Aorta (tissue), 5 donors: Measurements from ENCODE around the gene GPR18. TPM values are rescaled to one million over a fixed set of nuclear protein-coding genes. Genes with fewer than 3 reads are reported as not detected.
"Not testable (repeated sequence)": the region's sequence is repeated elsewhere in the genome, so short reads cannot be mapped to it uniquely, and the experiment has no call there.

Source experiments
- ATAC-seq: fragments of 200-7000 bp; cut with Tn5 transposase; one replicate; pipeline ENCODE4 v1.9.1; 2022; ENCODE audit warnings: moderate library complexity; ENCODE audit not compliant: low FRiP score
- DNase-seq, 2 donors: peaks; one replicate each; pipeline ENCODE4 v3.0.0-alpha.2; 2020
- H3K27ac ChIP-seq, 2 donors: one replicate each; pipeline ENCODE4 v1.5.1; 2013; ENCODE audit warnings: low read length in 2 of 2, mild to moderate bottlenecking in 2 of 2, moderate library complexity in 2 of 2, control low read depth in 1 of 2, inconsistent platforms in 1 of 2, low read depth in 1 of 2
- H3K27me3 ChIP-seq, 2 donors: one replicate each; pipeline ENCODE4 v1.6.1; 2013; ENCODE audit warnings: control low read depth in 1 of 2, low read length in 1 of 2, mild to moderate bottlenecking in 1 of 2, moderate library complexity in 1 of 2; ENCODE audit not compliant: insufficient read depth in 2 of 2, control insufficient read depth in 1 of 2
- H3K36me3 ChIP-seq, 2 donors: one replicate each; pipeline ENCODE4 v1.6.1; 2013; ENCODE audit warnings: control low read depth in 1 of 2, low read length in 1 of 2, mild to moderate bottlenecking in 1 of 2; ENCODE audit not compliant: insufficient read depth in 2 of 2, control insufficient read depth in 1 of 2
- H3K4me1 ChIP-seq, 2 donors: one replicate each; pipeline ENCODE4 v1.6.1; 2013; ENCODE audit warnings: low read length in 2 of 2, control low read depth in 1 of 2, mild to moderate bottlenecking in 1 of 2, moderate library complexity in 1 of 2; ENCODE audit not compliant: insufficient read depth in 2 of 2, control insufficient read depth in 1 of 2
- H3K4me3 ChIP-seq, 2 donors: one replicate each; pipeline ENCODE4 v1.5.1; 2013; ENCODE audit warnings: low read length in 2 of 2, control low read depth in 1 of 2, mild to moderate bottlenecking in 1 of 2
- H3K9me3 ChIP-seq: one replicate; pipeline ENCODE4 v1.6.1; 2013; ENCODE audit warnings: mild to moderate bottlenecking, low read length; ENCODE audit not compliant: control insufficient read depth
- WGBS, 2 donors: extraction: QIAGEN DNeasy Blood & Tissue Kit; methylation state at CpG; one replicate each; pipeline ENCODE4 v1.1.7; 2013; 5-methylcytosine and 5-hydroxymethylcytosine counted together
- intact Hi-C, 2 donors: fragments of 100-400 bp; cut with DNase I; formaldehyde crosslinking; loops; one replicate each; pipeline versions ENCODE4 v1.14.2 to v1.15.0; 2022
- polyA plus RNA-seq, 2 donors: library from polyadenylated mRNA; stranded (reverse); fragments of 200-250 nt; gene quantifications; one replicate each; pipeline ENCODE4 v1.2.3, GENCODE V29; 2013
- total RNA-seq, 2 donors: library from RNA; stranded (reverse); fragmentation: NEBNext Ultra II Directional; extraction: Animal tissue kit (Norgen Biotek cat#: 25700); gene quantifications; one replicate each; pipeline ENCODE4 v1.2.1, GENCODE V29; 2021
- donor health status: healthy with polysubstance abuse.
- donor health status: Bipolar disorder and iron deficiency.
- donor health status: DM: no; HTN: no; CAD: no.
- donor health status: DM: no; HTN: no; CAD: no.
- donor health status: DM: yes; HTN: yes; CAD: no.

The GPR18 gene
- total and polyA plus RNA-seq, 4 donors = 0.24 to 1.5 (median 0.55) TPM; not detected in 1

DNA sequence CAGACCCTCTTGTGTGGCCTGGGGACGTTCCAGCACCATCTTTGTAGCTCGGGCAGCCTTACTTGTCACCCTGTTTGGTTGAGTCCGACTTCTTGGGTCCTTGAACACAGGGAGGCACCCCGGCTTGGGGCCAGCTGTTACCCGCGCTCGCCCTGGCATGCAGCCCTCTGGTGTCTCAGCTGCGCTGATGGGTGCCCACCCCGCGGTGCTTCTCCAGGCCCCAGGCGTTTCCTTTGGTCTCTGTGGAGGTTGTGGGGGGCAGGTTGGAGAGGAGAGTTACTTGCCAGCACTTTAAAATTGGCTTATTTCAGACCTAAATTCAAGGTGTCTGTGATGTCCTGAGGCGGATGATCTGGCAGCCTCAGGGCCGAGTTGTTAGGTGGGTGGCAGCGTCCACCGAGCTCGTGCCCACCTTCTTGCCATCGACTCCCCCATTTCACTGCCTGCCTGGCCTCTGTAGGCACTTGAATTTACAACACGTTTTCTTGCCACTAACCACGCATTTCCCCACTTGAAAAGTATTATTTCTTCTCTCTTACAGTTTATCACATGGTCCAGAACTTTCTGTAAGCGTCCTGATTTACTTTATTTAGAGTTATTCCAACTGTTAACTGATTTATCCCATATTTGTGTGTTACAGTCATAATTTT is 40.6 kb downstream of the GPR18 start:
- intact Hi-C loops = no loop called here

DNA sequence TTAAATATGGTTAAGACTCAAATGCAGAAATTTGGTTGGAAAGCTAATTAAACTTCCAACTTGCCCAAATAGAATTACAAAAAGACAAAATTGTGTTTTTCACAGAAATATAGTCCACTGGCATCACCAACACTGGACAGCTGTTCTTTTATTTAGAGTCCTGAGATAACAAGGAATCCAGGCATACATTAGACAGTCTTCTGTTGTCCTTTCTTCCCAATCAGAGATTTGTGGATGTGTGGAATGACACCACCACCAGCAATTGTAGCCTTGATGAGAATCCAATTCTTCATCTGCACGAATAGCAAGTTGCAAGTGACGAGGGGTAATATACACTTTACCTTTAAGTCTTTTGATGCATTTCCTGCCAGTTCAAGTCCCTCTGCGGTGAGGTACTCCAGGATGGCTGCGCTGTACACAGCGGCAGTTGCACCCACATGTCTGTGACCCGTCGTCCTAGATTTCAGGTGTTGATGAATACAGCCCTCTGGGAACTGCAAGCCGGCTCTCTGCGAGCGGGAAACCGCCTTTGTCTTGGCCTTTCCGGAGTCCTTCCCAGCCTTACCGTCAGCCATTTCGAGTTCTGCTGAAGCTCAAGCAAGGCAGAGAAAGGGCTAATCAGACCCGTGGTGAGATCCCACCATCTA is 42.9 kb downstream of the GPR18 start:
- ATAC-seq (no peak), DNase-seq (no peak)
- intact Hi-C loops = no loop called here
- H3K4me3 ChIP-seq = no peak overlapping the region
- WGBS, 2 donors = 84 to 92% methylated on average over 15 of the region's 15 CpGs
- no peaks in the 10 kb centered on the region for H3K9me3 ChIP-seq
- H3K27me3 ChIP-seq = no peaks in the 10 kb centered on the region
- H3K27ac ChIP-seq = no peak overlapping the region
- no peaks in the 10 kb centered on the region for H3K4me1 ChIP-seq
- no peaks in the 10 kb centered on the region for H3K36me3 ChIP-seq

More for the DNA sequence above, 40.6 kb downstream of the GPR18 start:
- Histone ChIP-seq H3K4me3 (no peak overlapping the region), H3K27ac (no peak overlapping the region), H3K27me3 (no peaks in the 10 kb centered on the region), H3K9me3 (no peaks in the 10 kb centered on the region), H3K4me1 (no peaks in the 10 kb centered on the region), H3K36me3 (peaks cover 0 to 2% of the 10 kb centered on the region in 2 donors)
- ATAC-seq = no peak
- DNase-seq = no peak
- 72 to 80% methylated on average over 20 of the region's 20 CpGs for WGBS, 2 donors

DNA sequence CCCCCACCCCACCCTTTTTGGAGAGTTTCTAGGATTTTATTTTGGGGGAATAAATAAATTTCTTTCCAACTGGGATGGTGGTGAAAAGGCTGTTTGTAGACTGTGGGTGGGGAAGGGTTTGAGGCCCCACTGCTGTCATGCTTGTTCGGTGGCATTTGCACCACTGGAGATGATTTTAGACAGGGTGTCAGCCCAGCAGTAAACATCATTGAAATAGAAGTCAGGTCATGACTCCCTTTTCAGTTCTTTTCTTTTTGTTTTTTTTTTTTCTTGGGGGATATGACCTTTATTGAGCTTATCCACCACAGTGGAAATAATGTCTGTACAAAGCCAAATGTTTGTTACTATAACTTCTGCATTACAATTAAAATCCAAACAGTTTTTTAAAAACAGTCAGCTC is 43.4 kb downstream of the GPR18 start:
- H3K27ac ChIP-seq = no peak overlapping the region
- 82 to 90% methylated on average over 1 of the region's 1 CpG for WGBS, 2 donors
- intact Hi-C loops = no loop called here

DNA sequence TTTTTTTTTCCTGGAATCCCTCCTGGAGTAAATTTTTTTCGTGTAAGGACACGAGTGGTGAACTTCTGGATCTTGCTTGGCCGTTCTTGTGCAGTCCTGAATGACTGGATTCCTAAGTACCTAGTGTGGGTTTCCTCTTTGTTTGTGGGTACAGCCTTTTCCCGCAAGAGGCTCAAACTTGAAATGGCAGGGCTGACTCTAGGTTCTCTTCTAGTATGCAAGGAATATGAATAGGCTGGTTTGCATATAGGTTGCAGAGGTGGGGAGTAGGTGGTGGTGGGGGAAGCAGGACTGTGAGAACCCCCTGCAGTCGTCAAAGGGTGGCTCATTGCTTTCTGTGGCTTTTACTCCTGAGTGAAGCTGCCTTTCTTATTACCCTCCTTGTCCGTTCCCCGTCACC is 43.9 kb downstream of the GPR18 start:
- Histone ChIP-seq H3K4me1 (no peaks in the 10 kb centered on the region), H3K4me3 (no peak overlapping the region), H3K27ac (no peak overlapping the region), H3K27me3 (no peaks in the 10 kb centered on the region), H3K36me3 (no peaks in the 10 kb centered on the region), H3K9me3 (no peaks in the 10 kb centered on the region)
- no peak for ATAC-seq
- intact Hi-C loops = no loop called here
- 61 to 63% methylated on average over 7 of the region's 7 CpGs for WGBS, 2 donors
- DNase-seq = no peak

More for the DNA sequence above, 43.4 kb downstream of the GPR18 start:
- no peak for DNase-seq
- no peak overlapping the region for H3K4me3 ChIP-seq
- H3K27me3 ChIP-seq = no peaks in the 10 kb centered on the region
- no peaks in the 10 kb centered on the region for H3K9me3 ChIP-seq
- H3K4me1 ChIP-seq = no peaks in the 10 kb centered on the region
- no peaks in the 10 kb centered on the region for H3K36me3 ChIP-seq
- ATAC-seq = no peak

DNA sequence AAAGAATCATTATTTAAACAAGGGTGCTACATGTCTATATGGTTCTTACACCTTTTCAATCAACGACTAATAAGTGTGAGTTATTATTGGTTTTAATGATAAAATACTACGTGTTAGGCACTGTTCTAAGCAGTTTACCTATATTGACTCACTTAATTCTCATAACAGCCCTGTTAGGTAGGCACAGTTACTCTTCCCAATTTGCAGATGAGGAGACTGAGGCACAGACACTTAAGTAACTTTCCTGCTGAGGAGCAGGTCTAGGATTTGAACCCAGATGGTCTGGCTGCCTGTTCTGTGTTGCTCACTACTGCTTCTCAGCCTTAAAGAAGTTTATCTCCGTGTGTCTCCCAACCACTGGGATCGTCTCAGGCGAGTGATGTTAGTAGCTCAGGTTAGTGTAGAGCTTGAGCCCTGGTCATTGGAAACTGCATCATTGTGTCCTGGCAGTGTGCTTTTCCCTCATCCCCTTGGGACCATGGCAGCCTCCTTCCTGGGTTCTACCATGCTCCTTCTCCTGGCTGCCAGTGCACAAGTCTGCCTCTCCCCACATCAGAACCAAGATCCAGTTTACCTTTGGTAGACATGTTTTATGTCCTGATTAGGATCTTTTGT is 46.7 kb downstream of the GPR18 start:
- no peak overlapping the region for H3K4me3 ChIP-seq
- no peaks in the 10 kb centered on the region for H3K4me1 ChIP-seq
- intact Hi-C loops = no loop called here
- H3K27me3 ChIP-seq = no peaks in the 10 kb centered on the region
- no peak for DNase-seq
- 95 to 99% methylated on average over 5 of the region's 5 CpGs for WGBS, 2 donors
- no peaks in the 10 kb centered on the region for H3K9me3 ChIP-seq
- H3K27ac ChIP-seq = no peak overlapping the region
- H3K36me3 ChIP-seq = no peaks in the 10 kb centered on the region
- ATAC-seq = no peak

DNA sequence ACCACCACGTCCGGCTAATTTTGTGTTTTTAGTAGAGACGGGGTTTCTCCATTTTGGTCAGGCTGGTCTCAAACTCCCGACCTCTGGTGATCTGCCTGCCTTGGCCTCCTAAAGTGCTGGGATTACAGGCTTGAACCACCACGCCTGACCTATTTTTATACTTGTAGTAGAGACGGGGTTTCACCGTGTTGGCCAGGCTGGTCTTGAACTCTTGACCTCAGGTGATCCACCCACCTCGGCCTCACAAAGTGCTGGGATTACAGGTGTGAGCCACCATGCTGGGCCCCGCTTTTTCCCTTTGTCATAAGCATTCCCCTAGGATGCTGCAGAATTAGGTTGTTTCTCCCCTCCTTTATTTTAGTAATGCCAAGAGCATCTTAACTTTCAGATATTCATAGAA is 47.6 kb downstream of the GPR18 start:
- H3K27ac ChIP-seq, H3K4me3 ChIP-seq, H3K4me1 ChIP-seq, H3K36me3 ChIP-seq, H3K27me3 ChIP-seq, DNase-seq, intact Hi-C loops, ATAC-seq, H3K9me3 ChIP-seq: not testable (repeated sequence)
- WGBS, 2 donors = 92 to 93% methylated on average over 9 of the region's 9 CpGs

DNA sequence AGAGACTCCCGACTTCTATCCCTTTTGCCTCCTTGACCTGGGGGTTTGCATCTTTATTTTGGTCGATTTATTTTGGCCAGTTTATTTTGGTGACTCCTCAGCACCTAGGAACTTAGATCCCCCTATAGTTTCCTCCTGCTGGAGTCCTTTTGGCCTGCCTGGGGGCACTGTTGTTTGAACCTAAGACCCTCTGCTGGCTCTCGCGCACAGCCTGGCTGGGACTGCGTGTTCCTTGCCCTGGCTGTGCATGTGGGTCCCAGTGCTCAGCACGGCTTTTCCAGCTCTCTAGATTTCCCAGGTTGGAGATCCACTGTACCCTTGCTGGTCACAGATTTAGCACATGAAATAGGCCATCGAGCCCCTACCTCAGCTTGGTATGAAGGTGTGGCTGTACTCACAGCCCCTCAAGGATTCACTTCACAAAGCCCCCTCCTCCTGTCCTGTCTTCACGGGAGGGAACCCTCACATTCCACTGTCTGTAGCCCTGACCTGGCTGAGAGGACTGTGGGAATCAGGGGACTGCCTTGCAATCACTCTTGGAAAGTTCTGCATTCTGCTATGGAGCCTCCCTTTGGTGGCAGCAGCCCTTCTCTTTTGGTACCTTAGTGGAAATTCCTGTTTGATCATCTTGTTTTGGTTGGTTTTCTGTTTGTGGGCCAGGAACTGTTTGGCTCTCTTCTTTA is 49.2 kb downstream of the GPR18 start:
- no peak overlapping the region for H3K4me3 ChIP-seq
- no peaks in the 10 kb centered on the region for H3K9me3 ChIP-seq
- H3K36me3 ChIP-seq = no peaks in the 10 kb centered on the region
- H3K4me1 ChIP-seq = no peaks in the 10 kb centered on the region
- no peak overlapping the region for H3K27ac ChIP-seq
- H3K27me3 ChIP-seq = no peaks in the 10 kb centered on the region
- no peak for ATAC-seq
- DNase-seq = no peak
- intact Hi-C loops = no loop called here
- 82 to 84% methylated on average over 8 of the region's 8 CpGs for WGBS, 2 donors

DNA sequence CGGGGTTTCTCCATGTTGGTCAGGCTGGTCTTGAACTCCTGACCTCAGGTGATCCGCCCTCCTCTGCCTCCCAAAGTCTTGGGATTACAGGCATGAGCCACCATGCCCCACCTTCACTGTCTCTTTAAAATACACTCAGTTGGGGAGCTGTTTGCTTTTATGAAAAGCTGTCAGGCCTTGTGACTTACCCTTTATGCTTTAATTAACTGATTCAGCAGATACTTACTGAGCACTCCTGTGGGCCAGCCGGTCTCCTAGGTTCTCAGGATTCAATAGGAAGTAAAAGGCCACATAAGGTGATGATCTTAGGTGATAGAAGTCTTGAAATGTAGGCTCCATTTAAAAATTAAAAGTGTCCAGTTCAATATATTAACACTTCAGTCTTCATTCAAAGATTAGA is 50.0 kb downstream of the GPR18 start:
- intact Hi-C loops = no loop called here
- DNase-seq = no peak

More for the DNA sequence above, 50.0 kb downstream of the GPR18 start:
- Histone ChIP-seq H3K36me3 (no peaks in the 10 kb centered on the region), H3K27ac (no peak overlapping the region), H3K4me3 (no peak overlapping the region), H3K9me3 (no peaks in the 10 kb centered on the region), H3K4me1 (no peaks in the 10 kb centered on the region), H3K27me3 (no peaks in the 10 kb centered on the region)
- 90 to 95% methylated on average over 3 of the region's 3 CpGs for WGBS, 2 donors
- no peak for ATAC-seq
